ENCODE data around the gene IDH3A. TPM values are rescaled to one million over a fixed set of nuclear protein-coding genes. Genes with fewer than 3 reads are reported as not detected.

The IDH3A gene
- polyA plus RNA-seq, 2 of the 4 experiments (the other 2 are of a cell fraction): 85.6 to 149 TPM

- ATAC-seq (no peak), DNase-seq (ENCODE audit: low read depth in 1 of 2, low spot score in 1 of 2) (no peak), FAIRE-seq (no peak)
- Histone ChIP-seq H3K9me3 (no peaks in the 10 kb centered on the region), H3K4me3 (no peak overlapping the region), H3K27ac (no peak overlapping the region), H3K4me2 (no peak overlapping the region), H3K4me1 (no peaks in the 10 kb centered on the region)
- ChIA-PET POLR2A (no interaction called here), CTCF (interaction anchor here (1.0 to 12.3 kb wide), 5 partner anchors 14 to 59 kb away, joined by 3 to 274 read pairs (median 31); partner anchors contain the start of genes ACSBG1 and CIB2)
- 65% methylated on average over 5 of the region's 5 CpGs for WGBS (ENCODE audit: missing lambda C conversion rate)
- no peak for TF ChIP-seq TP53 (CRISPR knock-in tag; IDR thresholded peaks at IDR 0.05)
Measured at GRCh38 chr15:78179906-78180305, 30.7 kb downstream of the IDH3A start.

GRCh38 chr15:78182336-78182700, 33.2 kb downstream of the IDH3A start:
- CTCF ChIA-PET: interaction anchor here (0.5 to 12.3 kb wide), 10 partner anchors 12 to 846 kb away, joined by 3 to 274 read pairs (median 4); partner anchors contain the start of genes ACSBG1 and CIB2
- no peaks in the 10 kb centered on the region for H3K4me1 ChIP-seq
- H3K27ac ChIP-seq: no peak overlapping the region
- TF ChIP-seq KDM1A (IDR thresholded peaks at IDR 0.05; ENCODE audit: low read depth) (no peak), MAX (IDR thresholded peaks at IDR 0.05) (no peak), ZFP36 (IDR thresholded peaks at IDR 0.05; ENCODE audit: borderline replicate concordance, partially characterized antibody) (no peak), RARB (CRISPR knock-in tag; IDR thresholded peaks at IDR 0.05) (no peak), BHLHE40 (IDR thresholded peaks at IDR 0.05; ENCODE audit: low read depth, low read length) (no peak), PBX3 (IDR thresholded peaks at IDR 0.05) (no peak), TFCP2L1 (CRISPR knock-in tag; IDR thresholded peaks at IDR 0.05) (no peak), HEYL (CRISPR knock-in tag; IDR thresholded peaks at IDR 0.05) (no peak), ZSCAN20 (CRISPR knock-in tag; IDR thresholded peaks at IDR 0.05) (no peak), PHF8 (IDR thresholded peaks at IDR 0.05; ENCODE audit: borderline replicate concordance, low read depth) (no peak), TP53 (CRISPR knock-in tag; IDR thresholded peaks at IDR 0.05) (no peak), HOXB13 (CRISPR knock-in tag; IDR thresholded peaks at IDR 0.05; ENCODE audit: low read depth) (no peak), CBX2 (IDR thresholded peaks at IDR 0.05; ENCODE audit: borderline replicate concordance, low read depth) (no peak)
- FAIRE-seq: no peak
- 78% methylated on average over 5 of the region's 5 CpGs for WGBS (ENCODE audit: missing lambda C conversion rate)
- ATAC-seq: no peak
- H3K9me3 ChIP-seq: no peaks in the 10 kb centered on the region
- H3K4me2 ChIP-seq: no peak overlapping the region
- no peak overlapping the region for H3K4me3 ChIP-seq
- no peak for DNase-seq (ENCODE audit: low read depth in 1 of 2, low spot score in 1 of 2)
- POLR2A ChIA-PET: no interaction called here

- DNase-seq (ENCODE audit: low read depth in 1 of 2, low spot score in 1 of 2) (no peak), ATAC-seq (no peak), FAIRE-seq (no peak)
- H3K27ac ChIP-seq: no peak overlapping the region
- no peak overlapping the region for H3K4me3 ChIP-seq
- no peaks in the 10 kb centered on the region for H3K4me1 ChIP-seq
- CTCF ChIA-PET: interaction anchor here (0.9 to 12.3 kb wide), 7 partner anchors 12 to 223 kb away, joined by 3 to 274 read pairs (median 4); partner anchors contain the start of genes ACSBG1 and CIB2
- TF ChIP-seq POLR2AphosphoS2 (conservative IDR thresholded peaks at IDR 0.05; ENCODE audit: low read length): no peak
- no peak for TF ChIP-seq BCL3 (IDR thresholded peaks at IDR 0.05)
- no peak for TF ChIP-seq CBX2 (IDR thresholded peaks at IDR 0.05; ENCODE audit: borderline replicate concordance, low read depth)
- TF ChIP-seq ZSCAN20 (CRISPR knock-in tag; IDR thresholded peaks at IDR 0.05): no peak
- no peak for TF ChIP-seq ZFP36 (IDR thresholded peaks at IDR 0.05; ENCODE audit: borderline replicate concordance, partially characterized antibody)
- no peak for TF ChIP-seq HES2 (IDR thresholded peaks at IDR 0.05)
- TF ChIP-seq CHD4 (IDR thresholded peaks at IDR 0.05; ENCODE audit: borderline replicate concordance): no peak
- no peak for TF ChIP-seq MAFK (IDR thresholded peaks at IDR 0.05; ENCODE audit: partially characterized antibody)
- no peak for TF ChIP-seq TP53 (CRISPR knock-in tag; IDR thresholded peaks at IDR 0.05)
- TF ChIP-seq FOSB (CRISPR knock-in tag; IDR thresholded peaks at IDR 0.05): no peak
- TF ChIP-seq MYC (IDR thresholded peaks at IDR 0.05; ENCODE audit: borderline replicate concordance, low read length): no peak
- TF ChIP-seq KDM5A (IDR thresholded peaks at IDR 0.05): no peak
- TF ChIP-seq KDM1A (IDR thresholded peaks at IDR 0.05; ENCODE audit: low read depth): no peak
- TF ChIP-seq CTCF (IDR thresholded peaks at IDR 0.05): no peak
- TF ChIP-seq CBX8 (IDR thresholded peaks at IDR 0.05): no peak
- no peak for TF ChIP-seq HEYL (CRISPR knock-in tag; IDR thresholded peaks at IDR 0.05)
- 73% methylated on average over 4 of the region's 4 CpGs for WGBS (ENCODE audit: missing lambda C conversion rate)
- no peak overlapping the region for H3K4me2 ChIP-seq
- POLR2A ChIA-PET: no interaction called here
- no peaks in the 10 kb centered on the region for H3K9me3 ChIP-seq
Measured at GRCh38 chr15:78182821-78183220, 33.7 kb downstream of the IDH3A start.
